LHCN-M2 (cell line): Measurements from ENCODE around the gene CFAP157. TPM values are rescaled to one million over a fixed set of nuclear protein-coding genes. Genes with fewer than 3 reads are reported as not detected.
A peak's percentile ranks its signal among the peaks of the same experiment; 100 is the strongest.

ENCODE experiments used
- DNase-seq: peaks from one replicate; pipeline ENCODE4 v3.0.0-alpha.2; 2012; ENCODE audit warnings: low read depth
- polyA plus RNA-seq: library from polyadenylated mRNA; unstranded; fragments of >200 nt; gene quantifications from one replicate; pipeline ENCODE4 v1.2.1, GENCODE V29; 2012; ENCODE audit warnings: missing spikeins
- total RNA-seq: library from RNA; depleted of rRNA; stranded (reverse); fragments of >200 nt; gene quantifications from 2 replicates; pipeline ENCODE4 v1.2.3, GENCODE V29; 2014; rRNA removed

CFAP157 gene
- total RNA-seq, result not detected in 2 replicates
- 1.0 TPM for polyA plus RNA-seq

- no peak for DNase-seq
Observed at GRCh38 chr9:127706836-127707241, at the start of gene CFAP157. Gene CFAP157 (plus strand): TSS chr9:127706988. CDS start chr9:127707032, 44 bp downstream.

GRCh38 chr9:127658428-127658827 is 48.4 kb upstream of the CFAP157 start:
- no peak for DNase-seq

- DNase-seq, result no peak
Observed at GRCh38 chr9:127660886-127661741, 45.7 kb upstream of the CFAP157 start.

GRCh38 chr9:127662617-127663016 is 44.2 kb upstream of the CFAP157 start:
- no peak for DNase-seq

GRCh38 chr9:127664324-127664677 is 42.5 kb upstream of the CFAP157 start:
- no peak for DNase-seq

GRCh38 chr9:127664678-127665507 is 41.9 kb upstream of the CFAP157 start:
- no peak for DNase-seq

- DNase-seq, result peak; percentile 11
Observed at GRCh38 chr9:127667127-127667844, 39.5 kb upstream of the CFAP157 start.

- no peak for DNase-seq
Observed at GRCh38 chr9:127667906-127668305, 38.9 kb upstream of the CFAP157 start.

GRCh38 chr9:127673234-127673633 is 33.6 kb upstream of the CFAP157 start:
- no peak for DNase-seq

- no peak for DNase-seq
Observed at GRCh38 chr9:127676638-127677037, 30.1 kb upstream of the CFAP157 start.

GRCh38 chr9:127679506-127679905 is 27.3 kb upstream of the CFAP157 start:
- no peak for DNase-seq

- no peak for DNase-seq
Observed at GRCh38 chr9:127680226-127680625, 26.6 kb upstream of the CFAP157 start.

- DNase-seq, result no peak
Observed at GRCh38 chr9:127680846-127681245, 25.9 kb upstream of the CFAP157 start.

GRCh38 chr9:127682351-127683136 is 24.2 kb upstream of the CFAP157 start:
- no peak for DNase-seq

GRCh38 chr9:127683723-127684122 is 23.1 kb upstream of the CFAP157 start:
- DNase-seq, result peak; percentile 57

GRCh38 chr9:127684576-127684975 is 22.2 kb upstream of the CFAP157 start:
- peak; percentile 80 for DNase-seq

GRCh38 chr9:127686461-127687393 is 20.1 kb upstream of the CFAP157 start:
- no peak for DNase-seq

- no peak for DNase-seq
Observed at GRCh38 chr9:127689329-127690000, 17.3 kb upstream of the CFAP157 start.

- DNase-seq, result no peak
Observed at GRCh38 chr9:127690735-127691134, 16.1 kb upstream of the CFAP157 start.
